H1 (cell line): ENCODE data around the gene PLEKHN1. TPM values are rescaled to one million over a fixed set of nuclear protein-coding genes. Genes with fewer than 3 reads are reported as not detected.

Experiments used
- RFX5 ChIP-seq: IDR thresholded peaks from 2 replicates; pipeline ENCODE4 v1.6.1; 2011; ENCODE audit warnings: low read depth, low read length, improper control_type of control experiment, borderline replicate concordance
- TAF1 ChIP-seq: IDR thresholded peaks from 2 replicates; pipeline ENCODE4 v1.6.1; 2011; ENCODE audit warnings: mild to moderate bottlenecking, low read depth, low read length
- polyA plus RNA-seq, 7 experiments: library from polyadenylated mRNA; depleted of rRNA in 3 of 7; stranded (reverse) in 5 of 7; unstranded in 2 of 7; fragments of >200 nt in 5 of 7; fragments of 200-250 nt in 2 of 7; gene quantifications; 1 replicate in 5 of 7; 2 replicates in 1 of 7; 4 replicates in 1 of 7; pipeline versions ENCODE4 v1.2.1 to v1.2.3, GENCODE V29; 2011 to 2013; ENCODE audit warnings: missing spikeins in 2 of 7, mixed read lengths in 2 of 7
- total RNA-seq: library from RNA; stranded (reverse); fragmentation: NEBNext Ultra II Directional; extraction: Animal tissue kit (Norgen Biotek cat#: 25700); gene quantifications from 2 replicates; pipeline ENCODE4 v1.2.1, GENCODE V29; 2021

The PLEKHN1 gene
- total and polyA plus RNA-seq, 2 of the 8 experiments (the other 6 are each of a cell fraction or from before 2014, with no cell fraction given), result 0.39 to 1.5 TPM

- no peak for TF ChIP-seq RFX5
- TF ChIP-seq TAF1, result no peak
- TF ChIP-seq, all 59 proteins: peak for 0
These were observed 14.5 kb downstream of the PLEKHN1 start (continued) for GRCh38 chr1:980602-981395.
